ENCODE measurements around the gene LHFPL2. TPM values are rescaled to one million over a fixed set of nuclear protein-coding genes. Genes with fewer than 3 reads are reported as not detected.

LHFPL2 gene
- total and polyA plus RNA-seq, 10 donors: 4.8 to 14.6 (median 9.3) TPM

- Histone ChIP-seq H3K36me3 (no peaks in the 10 kb centered on the region), H3K27me3 (replicated peaks in 1 of 7) (no peaks in the 10 kb centered on the region), H3K4me1 (peaks cover 0 to 21% (median 5%) of the 10 kb centered on the region in 6 donors), H3K27ac (no peak overlapping the region), H3K9me3 (peaks cover 0 to 7% (median 0%) of the 10 kb centered on the region in 8 donors), H3K4me3 (no peak overlapping the region)
- TF ChIP-seq POLR2A (IDR thresholded peaks at IDR 0.05) (no peak), CTCF (IDR thresholded peaks at IDR 0.05 in 8 of 11, conservative IDR thresholded peaks at IDR 0.05 in 3 of 11) (no peak), POLR2AphosphoS5 (IDR thresholded peaks at IDR 0.05) (no peak)
- 79 to 87% (median 85%) methylated on average over 7 of the region's 7 CpGs for WGBS, 5 donors
- intact Hi-C loops (cut with DNase I; ENCODE audit: low total_unique reads): no loop called here
- no peak for DNase-seq
These were observed 81.7 kb downstream of the LHFPL2 start for GRCh38 chr5:78566747-78567425.

- Histone ChIP-seq H3K27me3 (replicated peaks in 1 of 7) (no peaks in the 10 kb centered on the region), H3K4me1 (peaks cover 0 to 21% (median 5%) of the 10 kb centered on the region in 6 donors), H3K4me3 (no peak overlapping the region), H3K36me3 (no peaks in the 10 kb centered on the region), H3K9me3 (peaks cover 0 to 7% (median 0%) of the 10 kb centered on the region in 8 donors), H3K27ac (no peak overlapping the region)
- no peak for TF ChIP-seq CTCF (IDR thresholded peaks at IDR 0.05 in 8 of 11, conservative IDR thresholded peaks at IDR 0.05 in 3 of 11)
- TF ChIP-seq POLR2A (IDR thresholded peaks at IDR 0.05): no peak
- TF ChIP-seq POLR2AphosphoS5 (IDR thresholded peaks at IDR 0.05): no peak
- WGBS, 5 donors: 95 to 98% (median 98%) methylated on average over 1 of the region's 1 CpG
- intact Hi-C loops (cut with DNase I; ENCODE audit: low total_unique reads): no loop called here
- DNase-seq: no peak
These were observed 83.2 kb downstream of the LHFPL2 start for GRCh38 chr5:78565395-78565794.

GRCh38 chr5:78563621-78564020 lies 85.0 kb downstream of the LHFPL2 start:
- Histone ChIP-seq H3K9me3 (peaks cover 0 to 7% (median 0%) of the 10 kb centered on the region in 8 donors), H3K4me1 (peaks cover 0 to 21% (median 5%) of the 10 kb centered on the region in 6 donors), H3K36me3 (no peaks in the 10 kb centered on the region), H3K27ac (no peak overlapping the region), H3K27me3 (replicated peaks in 1 of 7) (no peaks in the 10 kb centered on the region), H3K4me3 (no peak overlapping the region)
- TF ChIP-seq POLR2A (IDR thresholded peaks at IDR 0.05) (no peak), POLR2AphosphoS5 (IDR thresholded peaks at IDR 0.05) (no peak), CTCF (IDR thresholded peaks at IDR 0.05 in 8 of 11, conservative IDR thresholded peaks at IDR 0.05 in 3 of 11) (no peak)
- WGBS, 5 donors: 49 to 98% (median 71%) methylated on average over 2 of the region's 2 CpGs
- intact Hi-C loops (cut with DNase I; ENCODE audit: low total_unique reads): no loop called here
- no peak for DNase-seq

GRCh38 chr5:78562714-78563330 lies 85.8 kb downstream of the LHFPL2 start:
- Histone ChIP-seq H3K27me3 (replicated peaks in 1 of 7) (no peaks in the 10 kb centered on the region), H3K4me1 (peaks cover 0 to 13% (median 0%) of the 10 kb centered on the region in 6 donors), H3K36me3 (no peaks in the 10 kb centered on the region), H3K27ac (no peak overlapping the region), H3K4me3 (no peak overlapping the region), H3K9me3 (peaks cover 0 to 7% (median 0%) of the 10 kb centered on the region in 8 donors)
- TF ChIP-seq POLR2AphosphoS5 (IDR thresholded peaks at IDR 0.05) (no peak), POLR2A (IDR thresholded peaks at IDR 0.05) (no peak), CTCF (IDR thresholded peaks at IDR 0.05 in 8 of 11, conservative IDR thresholded peaks at IDR 0.05 in 3 of 11) (no peak)
- DNase-seq: no peak
- WGBS, 5 donors: 87 to 98% (median 96%) methylated on average over 3 of the region's 3 CpGs
- intact Hi-C loops (cut with DNase I; ENCODE audit: low total_unique reads): no loop called here

Measured in spleen (tissue), 11 donors.